ENCODE results near the gene LCE1A.

LCE1A gene, protein sequence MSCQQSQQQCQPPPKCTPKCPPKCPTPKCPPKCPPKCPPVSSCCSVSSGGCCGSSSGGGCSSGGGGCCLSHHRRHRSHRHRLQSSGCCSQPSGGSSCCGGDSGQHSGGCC

DNA sequence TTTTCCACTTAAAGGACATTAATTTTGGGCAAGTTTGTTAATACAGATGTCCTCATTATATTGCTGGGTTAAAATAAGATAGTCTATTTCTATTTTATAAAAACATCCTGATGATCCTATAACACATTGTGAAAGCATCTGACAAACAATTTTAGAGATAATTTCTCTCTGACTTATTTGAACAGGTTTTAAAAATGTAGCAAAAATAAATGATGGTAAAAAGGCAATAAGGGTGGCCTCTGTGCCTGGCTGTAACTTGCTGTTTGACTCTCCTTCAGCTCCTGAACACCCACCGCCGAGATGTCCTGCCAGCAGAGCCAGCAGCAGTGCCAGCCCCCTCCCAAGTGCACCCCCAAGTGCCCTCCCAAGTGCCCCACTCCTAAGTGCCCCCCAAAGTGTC, at the start of gene LCE1A:
Gene LCE1A, plus strand, starts transcription at position 301 of the 400 bp plus-strand sequence. Its CDS starts 0 bp downstream, at position 301.
- no peak for DNase-seq

DNA sequence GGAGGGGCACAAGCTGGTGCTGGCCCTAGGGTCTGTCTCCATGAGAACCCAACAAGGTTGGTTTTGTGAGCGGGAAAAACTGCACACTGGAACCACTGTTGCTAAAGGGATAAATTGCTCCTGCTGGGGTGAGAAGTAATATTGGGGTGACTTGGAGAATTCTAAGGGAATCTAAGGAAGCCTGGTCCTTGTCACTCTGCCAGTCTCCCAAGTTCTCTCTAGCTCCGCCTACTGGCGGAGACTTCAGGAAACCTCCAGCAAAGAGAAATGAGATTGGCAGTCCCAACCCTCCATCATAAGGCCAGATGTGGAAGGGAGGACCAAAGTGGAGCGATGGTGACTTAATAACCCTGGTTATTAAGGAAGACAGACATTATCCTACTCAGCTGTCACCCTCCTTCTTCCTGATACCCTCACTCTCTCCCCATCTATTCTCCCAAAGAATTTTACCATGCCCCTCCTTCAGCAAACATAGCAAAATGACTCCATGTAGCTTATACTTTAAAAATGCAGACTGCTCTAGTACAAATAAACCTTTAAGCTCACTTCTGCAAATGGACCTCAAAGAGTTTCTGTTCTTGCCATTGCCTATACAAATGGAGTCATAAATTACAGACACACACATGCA, 49.6 kb upstream of the LCE1A start:
- DNase-seq, result peak; percentile 47

DNA sequence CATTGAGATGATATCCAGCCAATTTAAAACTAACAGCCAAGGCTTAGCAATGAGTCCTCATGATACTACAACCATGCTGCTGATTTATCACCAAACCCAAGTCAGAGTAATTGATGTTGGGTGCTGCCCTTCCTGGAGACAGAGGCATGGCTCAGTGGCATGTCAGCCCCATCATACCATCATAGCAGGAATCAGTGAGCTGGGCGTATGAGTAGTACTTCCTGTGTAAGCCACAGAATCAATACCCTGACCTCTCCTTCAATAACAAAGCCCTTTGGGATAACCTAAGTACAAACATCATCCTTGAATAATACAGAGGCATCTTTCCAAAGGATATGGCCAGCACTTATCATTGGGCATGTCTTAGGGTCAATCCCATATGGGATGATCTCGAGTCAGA, 44.2 kb upstream of the LCE1A start:
- DNase-seq, result no peak

DNA sequence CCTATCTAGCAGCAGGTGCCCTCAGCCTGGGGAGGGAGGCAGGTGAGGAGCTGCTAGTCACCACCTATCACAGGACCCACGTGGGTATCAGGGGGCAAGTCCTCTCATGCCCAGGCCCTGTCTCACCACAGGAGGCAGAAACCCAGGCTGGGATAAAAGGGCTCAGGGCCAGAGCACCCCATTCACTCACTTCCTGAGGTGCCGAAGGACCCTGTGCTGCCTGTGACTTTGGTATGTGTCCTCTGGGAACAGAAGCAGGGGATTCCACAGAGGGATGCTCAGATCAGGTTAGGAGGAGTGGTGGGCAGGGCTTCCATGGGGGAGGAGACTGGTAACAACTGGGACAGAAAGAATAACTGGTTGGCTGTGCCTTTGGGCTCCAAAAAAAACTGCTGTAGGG, 41.2 kb upstream of the LCE1A start, which contains the start of gene LCE1E:
Gene LCE1E, plus strand, starts transcription at position 181 of the 400 bp plus-strand sequence. CDS start 1,043 bp downstream, outside the sequence.
- no peak for DNase-seq

DNA sequence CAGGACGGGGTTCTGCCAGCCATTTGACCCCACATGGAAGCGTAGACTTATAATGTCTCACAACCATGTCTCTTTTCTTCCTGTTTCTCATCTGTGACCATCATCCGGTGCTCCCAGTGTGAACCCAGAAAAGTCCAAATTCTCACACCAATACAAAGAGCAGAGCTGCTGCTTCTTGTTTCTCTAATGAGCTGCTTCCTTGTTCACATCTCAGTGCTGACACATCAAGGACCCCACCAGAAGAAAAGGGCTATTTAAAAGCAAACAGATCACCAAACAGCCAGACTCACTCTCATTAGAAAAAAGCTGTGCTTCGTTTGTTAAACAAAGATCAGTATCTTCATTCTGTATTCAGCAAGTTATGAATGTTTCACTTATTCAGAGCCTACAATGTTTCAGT, 31.6 kb upstream of the LCE1A start:
- no peak for DNase-seq

DNA sequence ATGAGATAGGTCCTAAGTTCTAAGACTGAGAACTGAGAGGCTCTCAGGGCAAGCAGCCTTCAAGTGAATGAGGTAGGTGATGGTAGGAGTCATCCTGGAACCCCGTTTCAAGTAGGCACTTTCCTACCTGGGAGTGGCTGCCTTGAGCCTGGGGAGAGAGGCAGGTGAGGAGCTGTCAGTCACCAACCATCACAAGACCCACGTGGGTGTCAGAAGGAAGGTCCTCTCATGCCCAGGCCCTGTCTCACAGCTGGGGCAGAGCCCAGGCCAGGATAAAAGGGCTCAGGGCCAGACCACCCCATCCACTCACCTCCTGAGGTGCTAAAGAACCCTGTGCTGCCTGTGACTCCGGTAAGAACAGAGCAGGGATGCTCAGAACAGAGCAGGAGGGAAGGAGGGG, 30.9 kb upstream of the LCE1A start, which contains the start of gene LCE1D:
Gene LCE1D, plus strand, starts transcription at position 301 of the 400 bp plus-strand sequence. CDS start 1,074 bp downstream, outside the sequence.
- no peak for DNase-seq

DNA sequence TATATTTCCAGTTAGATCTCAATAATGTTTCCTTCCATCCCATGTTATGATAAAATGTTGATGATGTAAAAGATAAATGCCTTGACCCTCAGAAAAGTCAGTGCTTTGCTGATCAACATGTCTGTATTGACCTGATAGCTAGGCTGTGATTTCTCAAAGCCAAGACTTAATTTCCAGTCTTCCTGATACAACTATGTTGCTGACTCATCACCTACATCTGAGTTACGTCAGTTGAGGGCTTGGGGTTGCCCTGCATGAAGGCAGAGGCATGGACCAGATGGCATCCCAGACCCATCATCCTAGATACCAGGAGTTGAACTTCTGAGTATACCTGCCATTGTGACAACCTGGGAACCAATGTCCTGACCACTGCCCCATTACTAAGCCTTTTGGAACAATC, 25.9 kb upstream of the LCE1A start:
- DNase-seq, result no peak

DNA sequence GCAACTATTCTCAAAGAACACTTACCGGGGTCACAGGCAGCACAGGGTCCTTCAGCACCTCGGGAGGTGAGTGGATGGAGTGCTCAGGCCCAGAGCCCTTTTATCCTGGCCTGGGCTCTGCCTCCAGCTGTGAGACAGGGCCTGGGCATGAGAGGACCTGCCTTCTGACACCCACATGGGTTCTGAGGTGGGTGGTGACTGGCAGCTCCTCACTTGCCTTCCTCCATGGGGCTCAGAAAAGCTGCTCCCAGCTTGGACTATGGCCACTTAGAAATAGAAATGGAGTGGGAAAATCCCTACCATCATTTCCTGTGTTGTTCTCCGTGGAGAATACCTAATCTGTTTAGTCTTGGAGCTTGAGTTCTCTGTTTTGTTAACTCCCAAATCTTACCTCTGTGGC, 20.7 kb upstream of the LCE1A start, which contains the start of gene LCE1C:
Gene LCE1C, minus strand, starts transcription at position 76 of the 400 bp plus-strand sequence. CDS start 1,173 bp downstream, outside the sequence.
- DNase-seq, result no peak

DNA sequence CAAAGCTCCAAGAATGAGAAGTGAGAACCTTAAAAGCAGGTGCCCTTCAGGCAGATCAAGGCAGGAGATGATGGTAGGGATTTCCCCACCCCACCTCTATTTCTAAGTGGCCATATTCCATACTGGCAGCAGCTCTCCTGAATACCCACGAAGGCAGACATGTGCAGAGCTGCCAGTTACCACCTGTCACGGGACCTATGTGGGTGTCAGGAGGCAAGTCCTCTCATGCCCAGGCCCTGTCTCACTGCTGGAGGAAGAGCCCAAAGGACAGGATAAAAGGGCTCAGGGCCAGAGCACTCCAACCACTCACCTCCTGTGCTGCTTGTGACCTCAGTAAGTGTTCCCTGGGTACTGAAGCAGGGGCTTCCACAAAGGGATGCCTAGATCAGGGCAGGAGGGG, 16.2 kb upstream of the LCE1A start:
- DNase-seq, result no peak

DNA sequence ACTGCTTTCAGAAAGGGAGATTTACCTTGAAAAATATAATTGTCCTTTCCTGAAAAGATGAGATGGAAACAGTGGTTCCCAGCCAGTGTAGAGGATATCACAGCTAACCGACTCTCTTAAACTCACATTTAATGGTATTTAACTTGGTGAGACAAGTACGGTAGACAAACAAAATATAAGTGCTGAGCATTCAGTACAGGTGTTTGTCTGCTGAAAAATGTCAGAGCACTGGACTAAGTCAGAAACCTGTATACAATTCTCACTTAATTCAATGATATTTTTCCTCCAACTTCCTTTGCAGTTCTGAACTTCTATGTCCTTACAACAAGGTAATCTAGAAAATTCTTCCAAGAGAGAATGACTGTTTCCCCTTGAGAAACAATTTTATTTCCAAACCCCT, 15.6 kb upstream of the LCE1A start, which contains the start of gene LCE1B:
Gene LCE1B, plus strand, starts transcription at position 301 of the 400 bp plus-strand sequence. CDS start 476 bp downstream, outside the sequence.
- no peak for DNase-seq

DNA sequence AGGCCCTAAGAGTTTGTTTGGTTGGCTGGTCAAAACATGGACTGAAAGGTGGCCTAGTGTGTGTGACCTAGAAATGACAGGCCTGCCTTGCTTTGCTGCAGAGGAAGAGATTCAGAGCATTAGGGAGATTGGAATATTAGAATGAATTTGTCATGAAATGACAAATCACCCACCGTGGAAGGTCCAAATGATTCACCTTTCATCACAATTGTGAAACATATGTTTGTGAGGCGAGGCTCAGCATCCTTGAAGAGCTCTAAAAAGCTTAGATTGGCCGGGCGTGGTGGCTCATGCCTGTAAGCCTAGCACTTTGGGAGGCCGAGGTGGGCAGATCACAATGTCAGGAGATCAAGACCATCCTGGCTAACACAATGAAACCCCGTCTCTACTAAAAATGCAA, 10.0 kb upstream of the LCE1A start:
- no peak for DNase-seq

DNA sequence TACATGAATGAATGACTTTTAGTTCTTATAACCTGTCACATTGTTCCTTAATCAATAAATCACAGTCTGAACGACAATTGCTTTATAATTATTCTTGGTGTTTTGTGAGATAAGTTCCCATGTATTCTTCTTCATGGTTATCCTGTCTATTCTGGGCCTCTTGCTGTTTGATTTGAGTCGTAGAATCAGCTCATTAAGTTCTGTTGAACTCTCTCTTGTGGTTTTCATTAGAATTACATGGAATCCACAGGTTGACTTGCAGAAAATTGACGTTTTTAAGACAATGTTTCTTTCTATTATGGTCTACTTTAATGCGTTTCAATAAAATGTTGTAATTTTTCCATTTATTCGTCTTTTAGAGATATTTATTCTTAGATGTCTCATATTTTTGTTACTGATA, 4.0 kb upstream of the LCE1A start:
- no peak for DNase-seq

DNA sequence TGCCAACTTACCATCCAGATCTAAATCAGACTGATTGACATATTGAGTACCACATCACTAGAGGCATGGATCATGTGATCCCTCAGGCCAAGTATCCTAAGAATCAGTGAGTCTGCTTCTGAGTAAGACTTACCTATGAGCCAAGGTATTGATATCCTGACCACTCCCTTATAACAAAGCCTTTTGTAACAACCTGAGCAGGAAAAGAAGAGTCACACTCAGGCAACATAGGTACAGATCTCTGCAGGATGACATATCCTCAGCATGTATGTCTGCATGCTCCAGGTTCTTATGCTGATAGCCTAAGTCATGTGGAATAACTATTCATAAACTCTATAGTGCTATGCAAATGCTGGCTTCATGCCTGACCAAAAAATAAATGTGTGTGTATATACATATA, 2.3 kb upstream of the LCE1A start:
- DNase-seq, result no peak

DNA sequence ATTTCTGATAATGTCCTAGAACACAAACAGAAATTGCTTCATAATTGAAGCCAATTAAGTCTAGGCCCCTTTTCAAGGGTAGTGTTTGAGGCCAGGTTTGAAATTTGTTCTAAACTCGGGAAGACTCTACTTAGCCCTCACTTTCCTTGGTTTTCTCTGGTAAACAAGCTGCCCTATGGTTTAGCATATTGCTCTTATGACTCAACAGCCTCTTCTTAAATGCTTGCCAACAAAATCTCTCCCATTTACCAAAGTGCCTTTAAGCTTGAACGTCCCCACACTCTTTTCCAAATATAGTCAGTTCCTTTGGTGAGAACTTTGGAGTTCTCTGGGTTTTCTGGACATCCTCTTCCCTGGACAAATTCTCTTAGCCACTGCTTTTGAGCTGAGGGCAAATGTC, 9.6 kb downstream of the LCE1A start:
- DNase-seq, result no peak

DNA sequence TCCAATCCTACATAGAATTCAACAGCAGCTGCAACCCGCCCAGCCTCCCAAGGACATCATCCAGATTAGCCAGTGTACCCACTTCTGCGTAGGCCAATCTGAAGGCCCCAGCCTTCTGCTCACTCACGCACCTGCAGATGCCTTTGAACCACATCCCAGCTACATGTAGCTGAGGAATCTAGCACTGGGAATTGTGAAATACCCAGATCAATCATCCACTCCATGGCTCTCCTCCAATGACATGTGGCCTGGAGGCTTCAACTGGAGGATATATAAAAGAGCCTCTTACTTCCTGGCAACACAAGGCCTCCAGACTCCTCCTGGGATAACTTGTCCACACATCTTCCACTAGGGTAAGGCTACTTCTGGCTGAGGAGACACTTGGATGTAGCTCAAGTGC, 15.3 kb downstream of the LCE1A start, which contains the start of gene LCE6A:
Gene LCE6A, plus strand, starts transcription at position 301 of the 400 bp plus-strand sequence. CDS start 665 bp downstream, outside the sequence.
- DNase-seq, result no peak

DNA sequence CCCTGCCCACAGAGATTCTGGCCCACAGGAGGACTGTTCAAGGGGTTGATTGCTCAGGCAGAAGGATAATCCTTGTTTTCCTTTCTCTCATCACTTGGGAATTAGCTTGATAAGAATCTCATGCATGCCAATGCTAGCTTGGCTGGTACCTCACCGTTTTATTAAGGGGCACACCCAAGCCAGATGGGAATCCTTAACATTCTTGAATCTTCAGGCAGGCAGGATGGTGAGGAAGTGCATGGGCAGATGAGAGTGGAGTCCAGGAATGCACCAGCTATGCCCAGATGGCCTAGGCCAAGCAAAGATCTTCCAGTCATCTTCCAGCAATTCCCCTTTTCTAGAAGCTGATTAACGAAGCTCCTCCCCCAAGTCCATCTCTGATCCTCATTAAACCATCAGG, 28.4 kb downstream of the LCE1A start:
- no peak for DNase-seq

DNA sequence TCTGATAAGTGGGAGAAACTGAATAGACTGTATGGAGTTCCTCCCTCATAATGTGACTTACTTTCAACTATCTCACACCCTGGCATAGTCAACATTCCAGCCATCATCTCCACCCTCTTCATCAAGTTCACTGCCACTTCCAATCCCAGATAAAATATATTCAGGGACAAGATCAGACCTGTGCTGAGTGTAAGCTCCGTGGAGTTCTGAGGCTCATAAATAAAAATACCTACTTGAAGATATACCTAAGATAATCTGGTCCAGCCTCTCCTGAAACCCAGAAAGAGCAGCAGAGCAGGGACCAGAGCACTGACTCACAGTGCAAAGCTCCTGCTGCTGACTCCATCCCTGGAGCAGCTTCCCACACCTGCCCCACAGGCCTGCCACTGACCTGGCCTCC, 30.8 kb downstream of the LCE1A start:
- DNase-seq, result no peak

DNA sequence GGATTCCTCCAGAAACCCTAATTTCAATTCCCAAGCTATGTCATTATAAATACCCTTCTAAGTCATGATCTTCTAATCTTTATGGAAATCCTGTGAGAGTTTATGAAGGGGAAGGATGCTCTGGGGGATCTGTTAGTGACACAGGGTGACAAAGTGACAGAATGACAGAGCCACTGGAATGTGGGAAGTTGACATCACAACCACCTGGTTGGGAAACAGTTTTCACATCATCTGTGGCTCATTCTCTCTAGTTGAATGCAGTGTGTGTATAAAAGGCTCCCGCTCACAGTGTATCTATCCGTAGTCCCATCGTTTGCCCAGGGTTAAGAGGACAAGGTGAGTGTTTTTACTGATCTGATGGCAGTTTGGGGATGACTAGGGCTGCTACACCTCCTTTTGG, 32.4 kb downstream of the LCE1A start, which contains the start of gene LCE7A:
Gene LCE7A, plus strand, starts transcription at position 301 of the 400 bp plus-strand sequence. CDS start 702 bp downstream, outside the sequence.
- DNase-seq, result no peak

DNA sequence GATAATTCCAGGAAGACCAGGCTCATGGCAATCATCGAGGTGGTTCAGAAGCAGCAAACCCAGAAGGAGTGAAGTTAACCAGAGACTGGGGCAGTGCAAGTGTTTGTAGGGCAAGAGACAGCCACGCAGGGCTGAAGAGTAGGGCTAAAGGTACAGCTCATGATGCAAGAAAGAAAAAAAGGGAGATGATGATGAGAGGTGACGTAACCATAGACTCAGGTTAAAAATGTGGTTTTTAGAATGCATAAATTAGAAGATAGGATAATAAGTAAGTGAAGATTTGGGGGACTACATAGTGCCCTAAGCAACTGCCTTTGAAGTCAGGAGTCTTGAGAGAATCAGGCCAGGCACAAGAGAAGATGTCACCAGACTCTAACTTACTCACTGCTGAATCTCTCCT, 32.9 kb downstream of the LCE1A start:
- no peak for DNase-seq

DNA sequence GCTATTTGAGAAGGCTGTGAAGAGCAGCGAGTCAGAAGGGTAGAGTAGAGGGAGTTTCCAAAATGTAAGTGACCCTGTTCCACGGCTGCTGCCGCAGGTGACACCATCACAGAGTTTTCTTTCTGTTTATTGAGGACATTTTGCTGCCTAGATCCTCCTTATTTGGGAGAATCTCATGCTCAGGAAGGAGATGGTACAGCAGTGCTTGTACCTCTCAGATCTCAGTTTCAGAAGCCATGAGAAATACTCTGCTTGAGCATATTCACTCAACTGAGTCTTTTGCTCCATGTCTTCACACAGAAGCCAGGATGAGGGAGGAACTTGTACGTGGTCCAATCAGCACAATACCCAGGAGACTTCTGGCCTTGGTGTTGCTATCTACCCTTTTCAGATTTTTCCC, 34.1 kb downstream of the LCE1A start:
- no peak for DNase-seq

DNA sequence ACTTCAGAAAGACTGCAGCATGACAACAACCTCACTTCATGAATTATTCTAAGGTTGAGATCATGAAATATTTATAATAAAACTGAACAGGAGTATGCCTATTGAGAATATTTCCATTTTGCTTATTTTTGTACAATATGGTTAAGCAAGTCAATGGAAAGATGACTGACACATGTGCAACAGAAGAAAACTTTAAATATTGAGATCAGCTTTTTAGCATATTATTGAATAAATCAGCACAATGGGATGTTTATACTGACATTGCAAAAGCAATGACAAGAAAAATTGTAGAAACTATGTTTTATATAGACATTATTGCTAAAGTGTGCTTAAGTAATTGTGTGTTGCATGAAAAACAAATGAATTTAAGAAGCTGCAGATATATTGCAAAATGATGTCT, 37.2 kb downstream of the LCE1A start:
- DNase-seq, result no peak

DNA sequence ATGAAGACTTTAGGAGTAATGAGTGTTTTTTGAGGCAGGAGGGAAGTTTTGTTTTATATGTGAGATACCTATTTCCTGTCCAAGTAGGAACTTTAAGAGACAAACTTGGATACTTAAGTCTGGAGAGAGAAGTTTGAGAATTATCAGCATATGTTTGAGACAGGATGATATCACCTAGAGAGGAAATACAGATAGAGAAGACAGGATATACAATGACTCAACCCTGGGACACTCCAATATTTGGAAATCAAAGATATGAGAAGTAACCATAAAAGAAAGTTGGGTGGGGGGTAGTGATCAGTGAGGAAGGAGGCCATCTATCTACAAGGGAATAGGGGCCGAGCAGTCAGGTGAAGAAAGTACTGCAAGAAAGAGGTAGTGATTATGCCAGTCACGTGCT, 39.0 kb downstream of the LCE1A start:
- no peak for DNase-seq

DNA sequence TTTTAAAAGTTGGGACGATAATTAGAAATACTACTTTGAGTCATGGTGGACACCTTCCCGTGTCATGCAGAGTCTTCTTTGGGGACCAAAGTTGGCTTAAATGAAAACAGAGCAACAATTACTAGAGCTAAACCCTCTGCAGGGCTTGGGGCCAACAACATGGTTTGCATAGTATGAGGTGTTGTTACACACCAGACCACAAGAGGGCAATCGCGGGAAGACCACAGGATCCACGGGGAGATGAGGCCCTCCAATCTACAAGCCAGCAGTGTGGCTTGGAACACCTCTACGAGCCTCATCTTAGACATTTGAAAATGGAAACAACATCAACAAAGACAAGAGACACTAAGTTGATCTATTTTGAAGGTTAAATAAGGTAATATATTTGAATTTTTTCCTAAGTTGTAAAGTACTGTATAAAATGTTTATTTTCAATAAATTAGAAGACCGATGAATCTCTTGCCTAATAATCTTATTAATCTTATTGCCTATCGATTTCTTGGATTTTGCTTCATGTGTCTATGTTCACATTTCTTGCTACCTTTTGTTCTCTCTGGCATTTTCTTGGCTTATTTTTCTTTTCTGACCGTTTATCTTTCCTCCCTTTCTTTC, 42.6 kb downstream of the LCE1A start:
- DNase-seq, result peak; percentile 86
